ENCODE measurements around the gene HOXC5. TPM values are rescaled to one million over a fixed set of nuclear protein-coding genes. Genes with fewer than 3 reads are reported as not detected.
A peak's percentile ranks its signal among the peaks of the same experiment; 100 is the strongest.

Gene HOXC5
- total RNA-seq, 1 experiment from 2014 or later = not detected

GRCh38 chr12:54010053-54010971, 22.5 kb upstream of the HOXC5 start:
- H4K20me1 ChIP-seq (ENCODE audit: control insufficient read depth, insufficient read depth, insufficient read length) = no peaks in the 10 kb centered on the region
- H3K79me2 ChIP-seq (ENCODE audit: insufficient read depth, low read length) = no peaks in the 10 kb centered on the region
- H3K23me2 ChIP-seq (ENCODE audit: insufficient read length, low read depth, low read length, poor library complexity, severe bottlenecking) = no peaks in the 10 kb centered on the region
- WGBS (ENCODE audit: extremely low coverage, insufficient read length, low lambda C conversion rate) = no CpG with 5 or more reads among the region's 10 CpGs
- H4K91ac ChIP-seq (ENCODE audit: insufficient read length, low read depth, low read length) = no peak overlapping the region
- no peak overlapping the region for H2BK20ac ChIP-seq (ENCODE audit: low read depth, low read length, poor library complexity, severe bottlenecking)
- peaks cover 100% of the 10 kb centered on the region for H3K27me3 Mint-ChIP-seq (ENCODE audit: low read depth)
- no peak overlapping the region for H3K14ac ChIP-seq (ENCODE audit: insufficient read depth, low read length)
- H3K4me2 ChIP-seq (ENCODE audit: insufficient read depth, insufficient read length, low read length) = no peak overlapping the region
- H4K5ac ChIP-seq (ENCODE audit: insufficient read length, low read depth, low read length) = no peak overlapping the region
- no peak overlapping the region for H2BK15ac ChIP-seq (ENCODE audit: low read depth, low read length)
- no peak for DNase-seq
- no peak overlapping the region for H3K18ac ChIP-seq (ENCODE audit: insufficient read length, low read depth, low read length)
- peaks cover 93% of the 10 kb centered on the region for H3K27me3 ChIP-seq (ENCODE audit: insufficient read depth, low read length)
- peaks cover 0 to 2% of the 10 kb centered on the region in 2 experiments; a peak in 2 of 5 replicates for H3K9me3 Mint-ChIP-seq
- no peak overlapping the region for H2BK120ac ChIP-seq (ENCODE audit: low read depth, low read length, poor library complexity, severe bottlenecking)
- no peak overlapping the region for H4K8ac ChIP-seq (replicated peaks; ENCODE audit: insufficient read length, low read depth, low read length)
- no peak for TF ChIP-seq CTCF (conservative IDR thresholded peaks at IDR 0.05)
- no peak overlapping the region for H2AFZ ChIP-seq (ENCODE audit: low read length)
- no peaks in the 10 kb centered on the region for H3K9me3 ChIP-seq (ENCODE audit: control insufficient read depth, low read depth, low read length)
- no peak overlapping the region for H3K23ac ChIP-seq (ENCODE audit: insufficient read length, low read depth, low read length)
- no peak overlapping the region for H2BK12ac ChIP-seq (ENCODE audit: insufficient read length, low read depth, low read length)
- H3K4me1 Mint-ChIP-seq = peaks cover 7 to 34% of the 10 kb centered on the region in 2 experiments
- no peak overlapping the region for H3K9ac ChIP-seq (ENCODE audit: extremely low read depth, insufficient read length, low read length)
- no peaks in the 10 kb centered on the region for H3K4me1 ChIP-seq (ENCODE audit: insufficient read depth, low read length)
- H2AK5ac ChIP-seq (ENCODE audit: insufficient read length, low read length) = no peak overlapping the region
- H3K79me1 ChIP-seq (ENCODE audit: insufficient read depth, low read depth, low read length, poor library complexity, severe bottlenecking) = no peaks in the 10 kb centered on the region
- no peak overlapping the region for H3K56ac ChIP-seq (ENCODE audit: insufficient read length, low read depth, low read length)
- H2BK5ac ChIP-seq (ENCODE audit: insufficient read length, low read length) = no peak overlapping the region
- peak overlapping the region in 1 of 3 experiments; percentile 28; a peak in 1 of 7 replicates for H3K27ac Mint-ChIP-seq
- H3K4ac ChIP-seq (ENCODE audit: low read depth, low read length) = no peak overlapping the region
- H3T11ph ChIP-seq (ENCODE audit: low read length) = no peak overlapping the region
- H3K4me3 Mint-ChIP-seq = no peak overlapping the region; a peak in 1 of 5 replicates
- H3K27ac ChIP-seq (ENCODE audit: insufficient read length, low read depth, low read length) = no peak overlapping the region
- no peaks in the 10 kb centered on the region for H3K36me3 Mint-ChIP-seq (ENCODE audit: insufficient read depth in 1 of 3, low read depth in 3 of 3)
